ENCODE measurements around the gene RPP38.

RPP38 gene, protein sequence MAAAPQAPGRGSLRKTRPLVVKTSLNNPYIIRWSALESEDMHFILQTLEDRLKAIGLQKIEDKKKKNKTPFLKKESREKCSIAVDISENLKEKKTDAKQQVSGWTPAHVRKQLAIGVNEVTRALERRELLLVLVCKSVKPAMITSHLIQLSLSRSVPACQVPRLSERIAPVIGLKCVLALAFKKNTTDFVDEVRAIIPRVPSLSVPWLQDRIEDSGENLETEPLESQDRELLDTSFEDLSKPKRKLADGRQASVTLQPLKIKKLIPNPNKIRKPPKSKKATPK
- 6.8 to 10.4 (median 9.4) reads per million in 4 donors for total RNA-seq

GRCh38 chr10:15097011-15097812 is at the start of gene RPP38:
RPP38 (plus strand) TSS chr10:15097355; CDS start chr10:15103315, 5,960 bp downstream.
- peak; percentile 86 to 95 (median 92) for DNase-seq

DNA sequence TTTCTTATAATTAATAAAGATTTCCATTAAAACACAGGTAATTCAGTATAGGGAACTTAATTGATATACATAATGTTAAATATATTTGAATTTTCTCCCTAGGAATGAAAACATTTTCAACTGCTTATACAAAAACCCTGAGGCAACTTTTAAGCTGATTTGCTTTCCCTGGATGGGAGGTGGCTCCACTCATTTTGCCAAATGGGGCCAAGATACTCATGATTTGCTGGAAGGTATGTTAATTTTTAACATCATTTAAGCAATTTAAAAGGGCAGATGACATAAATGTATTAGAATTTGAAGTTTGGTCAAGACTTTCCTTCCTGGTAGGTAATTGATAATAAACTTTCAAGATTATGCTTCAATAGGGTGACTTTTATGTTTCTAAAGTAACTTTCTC is 47.6 kb upstream of the RPP38 start:
- no peak for DNase-seq

GRCh38 chr10:15052121-15052520 is 45.0 kb upstream of the RPP38 start:
- no peak for DNase-seq

GRCh38 chr10:15053061-15053460 is 44.1 kb upstream of the RPP38 start:
- DNase-seq = no peak

DNA sequence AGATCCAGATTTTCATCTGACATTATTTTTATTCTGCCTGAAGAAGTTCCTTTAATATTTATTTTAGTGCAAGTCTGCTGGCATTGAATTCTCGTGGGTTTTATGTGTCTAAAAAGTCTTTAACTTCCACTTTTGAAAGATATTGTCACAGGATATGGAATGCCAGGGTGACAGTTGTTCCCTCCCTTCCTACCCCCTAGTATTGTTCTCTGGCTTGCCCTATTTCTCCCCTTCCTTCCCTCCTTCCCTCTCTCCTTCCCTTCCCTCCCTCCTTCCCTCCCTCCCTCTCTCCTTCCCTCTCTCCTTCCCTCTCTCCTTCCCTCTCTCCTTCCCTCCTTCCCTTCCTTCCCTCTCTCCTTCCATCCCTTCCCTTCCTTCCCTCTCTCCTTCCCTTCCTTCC is 38.5 kb upstream of the RPP38 start:
- no peak for DNase-seq

DNA sequence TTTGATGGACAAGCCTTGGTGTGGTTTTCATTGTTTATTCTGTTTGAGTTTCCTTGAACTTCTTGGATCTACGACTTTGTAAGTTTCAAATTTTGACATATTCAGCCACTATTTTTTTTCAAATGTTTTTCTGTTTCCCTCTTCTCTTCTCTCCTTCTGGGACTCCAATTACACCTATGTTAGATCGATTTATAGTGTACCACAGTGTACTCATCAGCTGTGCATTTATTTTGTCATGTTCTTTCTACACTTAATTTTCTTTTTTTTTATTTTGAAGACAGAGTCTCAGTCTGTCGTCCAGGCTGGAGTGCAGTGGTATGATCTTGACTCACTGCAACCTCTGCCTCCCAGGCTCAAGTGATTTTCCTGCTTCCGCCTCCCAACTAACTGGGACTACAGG is 37.2 kb upstream of the RPP38 start:
- no peak for DNase-seq

- DNase-seq = no peak
Observed at GRCh38 chr10:15060638-15061037, 36.5 kb upstream of the RPP38 start.

DNA sequence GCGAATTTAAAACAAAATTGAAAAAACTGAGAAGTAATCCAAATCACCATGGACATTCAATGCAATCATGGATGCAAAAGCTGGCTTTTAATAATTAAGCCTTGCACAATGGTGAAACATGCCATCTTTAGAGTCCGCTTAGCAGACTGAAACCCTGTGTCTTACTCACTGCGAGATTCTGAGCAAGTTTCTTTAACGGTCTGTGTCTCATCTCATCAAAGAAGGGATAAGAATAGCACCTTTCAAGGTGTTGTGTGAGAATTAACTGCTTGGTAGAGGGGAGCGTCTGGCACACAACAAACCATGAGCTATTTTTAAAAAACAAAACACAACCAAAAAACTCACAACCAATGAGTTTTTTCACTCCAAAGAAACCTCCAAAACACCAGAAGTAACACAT is 30.0 kb upstream of the RPP38 start:
- DNase-seq = no peak

GRCh38 chr10:15068802-15069201 is 28.4 kb upstream of the RPP38 start:
- DNase-seq = no peak

GRCh38 chr10:15069230-15069629 is 27.9 kb upstream of the RPP38 start:
- no peak for DNase-seq

DNA sequence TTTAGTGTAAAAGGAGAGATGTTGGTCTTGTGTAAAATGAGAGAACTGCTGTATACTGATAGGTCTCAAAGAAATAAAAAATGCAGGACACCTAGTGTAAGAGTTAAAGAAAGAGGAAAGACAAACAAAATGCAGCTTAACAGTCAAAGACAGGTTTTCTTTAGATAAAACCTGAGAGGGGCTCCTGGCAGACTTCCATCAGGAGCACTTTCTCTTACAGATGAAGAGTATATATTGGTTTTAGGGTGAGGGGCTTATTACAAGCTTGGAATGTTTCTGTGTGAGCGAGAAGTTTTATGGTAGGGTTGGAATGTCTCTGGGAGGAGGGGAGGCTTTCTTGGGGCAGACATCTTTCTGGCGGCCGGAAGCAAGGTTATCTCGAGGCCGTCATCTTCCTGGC is 24.8 kb upstream of the RPP38 start:
- DNase-seq = no peak

DNA sequence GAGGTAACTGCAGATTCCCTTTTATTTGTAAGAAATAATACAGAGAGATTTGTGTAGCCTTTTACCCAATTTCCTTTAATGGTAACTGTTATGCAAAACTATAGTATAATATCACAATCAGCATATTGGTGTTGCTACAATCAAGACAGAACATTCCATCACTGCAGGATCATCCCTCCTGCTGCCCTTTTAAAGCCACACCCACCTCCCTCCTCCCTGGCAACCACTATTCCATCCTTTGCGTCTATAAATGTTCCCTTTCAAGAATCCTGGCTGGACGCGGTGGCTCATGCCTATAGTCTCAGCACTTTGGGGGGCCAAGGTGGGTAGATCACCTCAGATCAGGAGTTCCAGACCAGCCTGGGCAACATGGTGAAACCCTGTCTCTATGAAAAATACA is 21.7 kb upstream of the RPP38 start:
- no peak for DNase-seq

DNA sequence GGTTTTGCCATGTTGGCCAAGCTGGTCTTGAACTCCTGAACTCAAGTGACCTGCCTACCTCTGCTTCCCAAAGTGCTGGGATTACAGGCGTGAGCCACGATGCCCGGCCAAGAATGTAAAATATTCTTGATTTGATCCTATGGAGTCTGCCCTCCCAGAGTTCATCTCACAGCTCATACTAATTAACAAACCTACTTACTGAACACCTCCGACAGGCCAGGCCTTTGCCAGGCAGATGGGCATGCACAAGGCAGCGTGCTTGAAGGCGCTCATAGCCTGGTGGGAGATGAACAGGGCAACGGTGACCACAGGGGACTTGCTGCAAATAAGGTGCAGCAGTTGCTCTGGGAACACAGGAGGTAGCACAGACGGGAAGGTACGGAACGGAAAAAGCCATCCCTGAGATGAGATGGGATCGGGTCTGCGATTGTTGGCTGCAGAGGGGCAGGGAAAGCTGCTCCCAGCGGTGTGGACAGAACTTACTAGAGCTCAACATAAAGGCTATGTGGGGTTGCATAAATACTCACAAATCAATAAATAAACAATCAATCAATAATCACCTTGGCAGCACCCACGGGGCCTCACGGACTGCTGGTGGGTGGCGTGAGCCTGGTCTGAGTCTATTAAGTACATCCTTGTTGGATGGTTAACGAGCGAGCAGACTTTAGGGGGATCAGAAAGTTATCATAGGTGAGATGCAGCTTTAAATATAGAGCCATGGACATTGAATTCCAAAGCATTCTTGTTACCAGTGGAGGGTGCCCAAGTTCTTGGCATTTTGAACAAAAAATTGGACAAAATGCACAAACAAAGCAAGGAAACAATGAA is 13.3 kb upstream of the RPP38 start:
- no peak for DNase-seq

DNA sequence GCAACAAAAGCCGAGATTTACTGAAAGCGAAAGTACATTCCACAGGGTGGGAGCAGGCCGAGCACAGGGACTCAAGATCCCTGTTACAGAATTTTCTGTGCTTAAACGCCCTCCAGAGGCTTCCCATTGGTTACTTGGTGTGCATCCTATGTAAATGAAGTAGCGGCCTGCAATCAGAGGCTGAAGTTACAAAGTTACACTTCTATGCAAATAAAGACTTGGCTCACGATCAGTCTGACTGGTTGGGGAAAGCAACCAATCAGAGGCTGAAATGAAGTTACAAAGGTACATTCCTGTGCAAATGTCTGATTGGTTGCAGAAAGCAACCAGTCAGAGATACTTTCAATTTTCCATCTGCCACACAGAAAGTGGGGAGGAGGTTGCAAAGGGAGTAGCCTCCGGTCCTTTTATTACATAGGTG is 12.6 kb upstream of the RPP38 start:
- peak in 2 of 5 donors; percentile 4 to 55 for DNase-seq

DNA sequence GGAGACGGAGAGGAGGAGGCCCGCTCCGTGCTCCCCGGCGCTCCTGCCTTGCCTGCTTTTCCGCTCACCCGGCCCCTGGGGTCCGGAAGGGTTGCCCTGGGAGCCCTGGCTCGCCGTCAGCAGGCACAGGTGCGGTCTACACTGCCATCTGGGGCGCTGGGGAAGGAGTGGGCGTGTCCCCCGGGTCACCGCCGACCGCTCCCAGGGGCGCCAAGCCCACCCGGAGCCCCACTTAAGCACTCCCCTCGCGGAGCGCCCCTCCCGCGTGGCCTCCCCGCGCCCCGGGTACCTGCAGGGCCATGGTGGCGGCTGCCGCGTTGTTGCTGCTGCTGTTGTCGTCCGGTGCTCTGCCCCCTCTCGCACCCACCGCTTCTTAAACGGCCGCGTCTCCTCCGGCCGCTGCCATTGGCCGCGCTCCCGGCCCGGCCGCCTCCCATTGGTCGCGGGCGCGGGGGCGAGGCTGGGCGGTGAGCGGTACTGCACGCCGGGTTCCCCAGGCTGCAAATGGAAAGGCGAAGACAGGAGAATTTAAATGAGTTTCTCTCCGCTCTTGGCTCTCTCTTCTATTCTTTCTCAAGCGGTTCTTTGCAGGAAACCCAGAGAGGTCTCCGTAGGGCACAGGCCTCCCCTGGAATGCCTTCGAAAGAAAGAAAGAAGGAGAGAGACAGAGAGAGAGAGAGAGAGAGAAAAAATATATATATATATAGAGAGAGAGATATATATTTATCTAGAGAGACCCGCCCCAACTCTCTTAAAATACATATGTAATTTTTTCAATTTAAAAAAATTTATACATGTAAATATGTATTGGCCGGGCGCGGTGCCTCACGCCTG is 8.5 kb upstream of the RPP38 start, which contains the start of gene ACBD7:
Gene ACBD7, minus strand, starts transcription at position 349 of the 834 bp plus-strand sequence. Its CDS starts 48 bp downstream, at position 301.
- DNase-seq = peak; percentile 65 to 84 (median 70)

GRCh38 chr10:15091418-15091817 is 5.7 kb upstream of the RPP38 start:
- no peak for DNase-seq

- no peak for DNase-seq
Observed at GRCh38 chr10:15092855-15093408, 4.2 kb upstream of the RPP38 start.

GRCh38 chr10:15096661-15097010 is 519 bp upstream of the RPP38 start:
- DNase-seq = no peak

DNA sequence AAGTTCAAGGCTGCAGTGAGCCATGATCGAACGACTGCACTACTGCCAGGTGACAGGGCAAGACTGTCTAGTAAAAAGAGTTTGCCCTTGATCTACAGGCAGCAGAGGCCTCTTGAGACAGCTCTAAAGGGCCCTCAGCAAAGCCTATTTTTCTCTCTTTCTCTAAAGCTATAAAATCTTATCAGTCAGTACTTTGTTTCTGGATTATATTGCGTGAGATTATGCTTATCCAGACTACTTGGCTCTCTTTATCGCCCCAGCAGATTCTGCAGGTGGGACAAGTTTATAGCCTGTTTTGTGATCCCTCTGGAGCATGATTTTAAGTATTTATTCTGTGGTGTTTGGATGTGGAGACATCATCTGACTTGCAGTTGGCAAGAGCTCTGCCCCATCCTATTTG is 2.7 kb downstream of the RPP38 start:
- no peak for DNase-seq

GRCh38 chr10:15103513-15103912 is 6.4 kb downstream of the RPP38 start:
- no peak for DNase-seq

DNA sequence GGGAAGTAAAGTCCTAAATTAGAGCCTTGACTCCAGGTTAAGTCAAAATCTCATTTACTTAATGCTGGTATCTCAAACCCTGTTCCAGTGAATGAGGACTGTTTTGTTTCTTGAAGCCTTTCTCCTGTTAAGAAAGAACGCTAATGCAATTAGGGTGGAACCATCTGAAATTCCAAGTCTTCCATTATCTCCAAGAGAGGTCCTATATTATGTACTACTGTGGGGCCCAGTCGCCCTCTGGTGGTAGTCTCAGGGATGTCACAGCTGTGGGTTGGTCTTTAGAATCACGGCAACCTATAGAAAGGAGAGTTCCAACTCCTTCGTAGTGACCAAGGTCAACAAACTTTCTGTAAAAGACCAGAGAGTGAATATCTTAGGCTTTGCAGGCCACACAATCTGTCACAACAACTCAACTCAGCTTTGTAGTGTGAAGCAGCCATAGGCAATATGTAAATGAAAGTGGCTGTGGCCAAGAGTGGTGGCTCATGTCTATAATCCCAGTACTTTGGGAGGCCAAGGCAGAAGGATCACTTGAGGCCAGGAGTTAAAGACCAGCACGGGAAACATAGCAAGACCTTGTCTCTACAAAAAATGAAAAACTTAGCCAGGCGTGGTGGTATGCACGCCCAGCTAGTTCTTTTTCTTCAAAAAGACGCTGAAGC is 9.3 kb downstream of the RPP38 start:
- peak; percentile 31 to 60 (median 48) for DNase-seq
